COLO668 (cell line): ENCODE data around the gene CIB2.
A peak's percentile ranks its signal among the peaks of the same experiment; 100 is the strongest.

Source experiments
- DNase-seq: peaks from one replicate; lab custom pipeline; 2025; ENCODE audit not compliant: unreplicated experiment; lab: John Stamatoyannopoulos, UW

Gene CIB2

GRCh38 chr15:78087951-78088772 is 43.1 kb downstream of the CIB2 start:
- DNase-seq: no peak

DNA sequence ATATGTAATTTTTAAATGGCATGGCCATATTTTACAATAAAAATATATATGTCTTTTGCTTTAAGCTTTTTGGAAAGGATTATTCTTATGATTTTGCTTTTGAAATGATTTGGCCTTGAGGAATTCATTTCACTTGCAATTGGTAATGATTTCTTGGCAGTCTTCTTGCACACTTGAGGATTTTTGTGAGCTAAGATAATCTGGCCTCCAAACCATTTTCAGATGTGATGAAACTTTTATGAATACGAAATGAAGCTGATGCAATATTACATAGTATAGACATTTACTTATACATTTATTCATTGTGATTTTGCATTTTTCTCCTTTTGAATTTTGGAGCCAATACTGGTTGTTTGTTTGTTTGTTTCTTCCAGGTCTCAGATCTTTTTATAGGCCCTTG is 45.3 kb downstream of the CIB2 start:
- no peak for DNase-seq

- no peak for DNase-seq
These were observed 46.8 kb downstream of the CIB2 start for GRCh38 chr15:78084449-78084750.

GRCh38 chr15:78083687-78084448 is 47.4 kb downstream of the CIB2 start:
- DNase-seq: no peak

DNA sequence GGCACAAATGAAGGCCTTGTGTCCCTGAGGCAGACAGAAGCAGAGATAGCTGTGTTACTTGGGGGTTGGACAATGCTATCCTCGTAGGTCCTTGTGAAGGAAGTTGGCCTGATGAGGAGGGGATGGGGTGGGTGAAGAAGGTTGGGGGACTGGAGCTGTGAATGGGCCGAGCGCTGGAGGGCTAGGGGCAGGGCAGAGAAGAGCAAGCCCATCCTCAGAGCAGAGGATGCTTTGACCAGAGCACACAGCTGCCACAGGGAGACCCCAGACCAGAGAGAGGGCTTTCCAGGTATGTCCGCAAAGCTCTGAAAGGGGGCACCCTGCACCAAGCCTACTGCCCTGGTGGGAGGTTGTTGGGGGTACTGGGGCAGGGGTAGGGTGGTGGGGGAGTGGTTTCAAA is 48.1 kb downstream of the CIB2 start:
- no peak for DNase-seq

GRCh38 chr15:78082743-78083110 is 48.5 kb downstream of the CIB2 start:
- no peak for DNase-seq

- no peak for DNase-seq
These were observed 49.0 kb downstream of the CIB2 start for GRCh38 chr15:78082106-78082742.

DNA sequence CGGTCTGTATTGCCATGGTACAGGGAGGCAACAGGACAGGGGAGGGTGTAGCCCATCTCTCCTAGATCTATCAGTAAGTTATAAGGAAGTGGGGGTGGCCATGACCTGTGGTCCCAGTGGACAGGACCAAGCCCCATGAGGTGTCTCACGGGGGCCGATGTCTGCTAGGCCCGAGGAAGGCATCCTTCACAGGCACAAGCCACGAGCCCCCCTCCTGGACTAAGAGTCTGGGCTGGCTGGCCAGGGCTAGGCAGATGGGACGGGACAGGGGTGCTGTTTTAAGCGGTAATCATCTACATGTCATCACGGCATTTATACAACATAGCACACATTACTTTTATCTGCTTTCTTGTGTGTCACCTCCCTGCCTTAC is 51.2 kb downstream of the CIB2 start:
- DNase-seq: no peak

DNA sequence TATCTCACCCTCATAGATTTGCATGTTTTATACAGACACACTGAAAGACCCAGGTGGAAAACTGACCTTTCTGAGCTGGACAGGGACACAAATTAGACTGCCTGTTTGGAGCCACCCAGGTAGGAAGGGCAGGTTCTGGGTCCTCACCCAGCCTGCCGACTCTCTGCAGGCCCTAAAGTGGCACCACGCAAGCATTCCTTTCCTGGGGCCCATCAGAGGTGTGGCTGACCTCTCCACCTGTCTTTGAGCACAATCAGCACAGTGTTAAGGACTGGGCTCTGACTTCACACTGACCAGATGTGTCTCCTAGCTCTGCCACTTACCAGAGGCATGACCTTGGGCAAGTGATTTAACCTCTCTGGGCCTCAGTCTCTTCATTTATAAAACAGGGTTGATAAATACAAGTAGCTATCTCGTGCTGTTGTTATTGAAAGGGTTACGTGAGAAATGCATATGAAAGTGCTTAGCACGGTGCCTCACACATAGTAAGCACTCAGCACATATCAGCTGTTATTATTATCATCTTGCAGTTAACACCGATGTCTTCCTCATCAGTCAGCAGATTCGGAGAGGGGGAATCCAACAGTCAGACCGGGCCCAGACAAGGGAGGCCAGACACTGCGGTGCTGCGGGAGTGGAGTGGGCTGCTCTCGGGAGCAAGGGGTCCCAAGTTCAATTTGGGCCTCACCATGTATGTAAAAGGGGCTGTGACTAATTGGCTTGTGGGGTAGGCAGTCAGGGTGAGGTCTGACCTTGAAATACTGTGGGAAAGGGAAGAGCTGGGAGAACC is 51.8 kb downstream of the CIB2 start:
- no peak for DNase-seq

- peak; percentile 14 for DNase-seq
These were observed 53.4 kb downstream of the CIB2 start for GRCh38 chr15:78077871-78078210.

DNA sequence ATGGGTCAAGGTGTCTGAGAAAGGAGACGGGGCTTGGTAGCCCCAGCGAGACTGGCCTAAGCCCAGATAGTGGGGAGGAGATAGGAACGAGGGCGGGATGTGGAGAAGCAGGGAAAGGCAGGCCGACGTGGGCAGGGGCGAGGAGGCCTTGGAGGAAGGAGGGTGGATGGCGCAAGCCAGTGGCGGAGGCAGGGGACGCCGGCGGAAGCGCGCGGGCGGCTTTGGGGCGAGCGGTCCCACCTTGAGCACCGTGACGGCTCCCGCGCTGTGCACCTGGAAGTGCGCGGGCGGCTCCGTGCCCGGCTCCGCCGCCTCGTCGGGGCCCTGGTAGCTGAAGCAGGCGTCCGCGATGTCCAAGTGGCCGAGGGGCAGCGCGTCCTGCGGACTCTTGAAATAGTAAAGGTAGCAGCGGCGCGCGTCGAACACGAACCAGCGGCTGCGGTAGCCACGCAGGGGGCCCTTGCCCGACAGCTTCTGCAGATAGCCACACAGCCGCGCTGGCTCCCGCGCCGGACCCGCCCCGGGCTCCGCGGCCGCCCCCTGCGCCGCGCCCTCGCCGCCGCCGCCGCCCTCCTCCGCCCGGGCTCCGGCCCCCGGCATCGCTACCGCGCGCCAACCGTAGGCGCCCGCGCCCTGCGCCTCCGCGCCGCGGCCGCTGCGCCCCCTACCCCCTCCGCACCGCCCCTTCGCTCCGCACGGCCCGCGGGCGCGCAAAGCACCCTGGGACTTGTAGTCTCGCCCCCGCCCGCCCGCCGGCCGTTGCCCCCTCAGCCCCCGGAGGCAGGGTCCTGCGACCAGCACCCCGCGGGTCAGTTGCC is 54.0 kb downstream of the CIB2 start, which contains the start of gene TBC1D2B:
TBC1D2B (minus strand) TSS at position 659 of the 818 bp plus-strand sequence; CDS start at position 600, 59 bp downstream.
- peak; percentile 75 for DNase-seq

- peak; percentile 33 for DNase-seq
These were observed 54.8 kb downstream of the CIB2 start for GRCh38 chr15:78076231-78077052.

- DNase-seq: peak; percentile 55
These were observed 55.6 kb downstream of the CIB2 start for GRCh38 chr15:78075490-78076230.

DNA sequence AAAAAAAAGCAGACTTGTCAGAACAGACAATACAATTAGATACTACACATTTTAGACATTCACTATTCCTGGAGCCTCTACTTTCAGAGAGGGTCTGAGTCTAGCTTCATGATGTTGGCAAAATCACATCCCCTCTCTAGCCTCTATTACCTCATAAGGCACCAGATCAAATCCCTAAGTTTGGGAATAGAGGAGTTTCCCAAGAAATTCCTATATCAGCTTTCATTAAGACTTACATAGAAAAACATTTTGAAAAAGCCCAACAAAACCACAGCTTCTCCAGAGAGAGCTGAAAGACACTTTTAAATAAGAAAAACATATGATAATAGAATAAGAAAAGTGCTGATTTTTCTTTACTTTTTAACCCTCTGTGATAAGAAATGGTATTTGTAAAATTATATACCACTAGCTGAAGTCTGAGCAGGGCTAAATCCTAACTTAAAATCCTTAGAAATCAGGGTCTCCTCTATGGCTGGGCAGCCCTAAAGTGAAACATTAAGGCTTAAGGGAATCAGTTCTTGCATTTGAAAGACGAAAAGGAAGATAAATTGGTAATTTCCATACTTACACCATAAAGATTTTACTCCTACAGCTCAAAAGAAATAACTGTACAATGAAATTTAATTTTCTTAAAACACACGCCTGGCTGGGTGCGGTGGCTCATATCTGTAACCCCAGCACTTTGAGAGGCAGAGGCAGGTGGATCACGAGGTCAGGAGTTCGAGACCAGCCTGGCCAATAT is 58.0 kb downstream of the CIB2 start:
- DNase-seq: no peak

DNA sequence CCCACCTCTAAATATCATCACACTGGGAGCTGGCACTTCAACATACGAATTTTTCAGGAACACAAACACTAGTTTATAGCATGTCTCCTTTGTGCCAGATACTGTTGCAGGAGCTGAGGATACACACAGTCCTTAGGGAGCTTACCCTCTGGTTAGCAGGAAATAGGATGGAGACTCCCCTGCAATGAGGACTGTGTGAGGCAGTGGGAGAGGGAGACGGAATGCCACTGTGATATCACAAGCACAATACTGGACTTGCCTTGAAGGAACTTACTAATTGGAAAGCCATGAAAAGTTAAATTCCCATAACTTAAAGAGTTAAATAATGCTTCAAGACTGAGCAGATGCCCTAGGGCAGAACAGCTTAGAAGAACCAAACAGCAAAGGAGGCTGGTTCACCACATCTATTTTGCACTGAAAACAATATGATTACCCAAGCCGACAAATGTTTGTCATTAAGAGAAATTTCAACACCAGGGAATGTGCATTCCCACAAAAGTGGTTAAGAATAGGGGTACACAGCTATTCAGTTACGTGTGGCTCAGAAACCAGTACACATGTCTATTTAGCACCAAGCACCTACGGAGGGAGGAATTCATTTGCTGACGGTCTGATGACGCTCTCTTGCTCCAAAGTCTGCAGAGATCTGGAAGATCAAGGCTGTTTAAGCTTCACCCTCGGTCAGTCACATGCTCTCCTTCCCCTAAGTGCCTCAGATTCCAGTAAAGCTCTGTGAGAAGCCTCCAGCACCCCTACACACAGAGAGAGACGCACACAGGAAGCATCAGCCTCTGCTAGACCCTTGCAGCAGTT is 59.0 kb downstream of the CIB2 start:
- DNase-seq: no peak

DNA sequence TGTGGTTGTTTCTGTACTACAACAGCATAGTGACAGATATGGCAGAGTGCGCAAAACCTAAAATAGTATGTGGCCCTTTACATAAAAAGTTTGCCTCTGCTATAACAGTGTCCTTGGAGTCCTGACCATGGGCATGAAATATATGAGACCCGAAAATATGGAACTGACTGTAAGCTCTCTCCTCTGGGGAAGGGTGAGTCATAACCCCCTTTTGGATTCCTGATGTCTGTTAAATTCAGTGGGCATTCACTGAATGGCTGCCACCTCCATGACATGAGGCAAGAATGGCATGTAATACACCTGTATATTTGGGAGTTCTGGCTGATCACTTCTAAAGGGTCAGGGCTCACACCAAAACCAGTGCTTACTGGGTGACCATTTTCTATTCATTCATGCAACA is 59.9 kb downstream of the CIB2 start:
- no peak for DNase-seq

GRCh38 chr15:78070049-78070700 is 61.1 kb downstream of the CIB2 start:
- DNase-seq: peak; percentile 6
